ENCODE results near the gene UCK2. TPM values are rescaled to one million over a fixed set of nuclear protein-coding genes. Genes with fewer than 3 reads are reported as not detected.

Gene UCK2
- total RNA-seq, 1 experiment from 2014 or later = 219 TPM

GRCh38 chr1:165877411-165877810 lies 50.0 kb downstream of the UCK2 start:
- no peak for DNase-seq (ENCODE audit: extremely low read depth, low read depth)

GRCh38 chr1:165877940-165878556 lies 50.6 kb downstream of the UCK2 start:
- DNase-seq (ENCODE audit: extremely low read depth, low read depth) = no peak

- no peak for DNase-seq (ENCODE audit: extremely low read depth, low read depth)
Measured at GRCh38 chr1:165879946-165880345, 52.5 kb downstream of the UCK2 start.

GRCh38 chr1:165880993-165881392 lies 53.6 kb downstream of the UCK2 start:
- DNase-seq (ENCODE audit: extremely low read depth, low read depth) = no peak

GRCh38 chr1:165882168-165882837 lies 54.9 kb downstream of the UCK2 start:
- DNase-seq (ENCODE audit: extremely low read depth, low read depth) = no peak

- no peak for DNase-seq (ENCODE audit: extremely low read depth, low read depth)
Measured at GRCh38 chr1:165883056-165883455, 55.6 kb downstream of the UCK2 start.

GRCh38 chr1:165884009-165884689 lies 56.7 kb downstream of the UCK2 start:
- DNase-seq (ENCODE audit: extremely low read depth, low read depth) = no peak

- no peak for DNase-seq (ENCODE audit: extremely low read depth, low read depth)
Measured at GRCh38 chr1:165884690-165885304, 57.4 kb downstream of the UCK2 start.

GRCh38 chr1:165885305-165885694 lies 57.9 kb downstream of the UCK2 start:
- DNase-seq (ENCODE audit: extremely low read depth, low read depth) = no peak

GRCh38 chr1:165886193-165886592 lies 58.8 kb downstream of the UCK2 start:
- DNase-seq (ENCODE audit: extremely low read depth, low read depth) = no peak

GRCh38 chr1:165886983-165887382 lies 59.6 kb downstream of the UCK2 start:
- no peak for DNase-seq (ENCODE audit: extremely low read depth, low read depth)

GRCh38 chr1:165887877-165888551 lies 60.6 kb downstream of the UCK2 start:
- no peak for DNase-seq (ENCODE audit: extremely low read depth, low read depth)

- no peak for DNase-seq (ENCODE audit: extremely low read depth, low read depth)
Measured at GRCh38 chr1:165888552-165888920, 61.1 kb downstream of the UCK2 start.

- DNase-seq (ENCODE audit: extremely low read depth, low read depth) = no peak
Measured at GRCh38 chr1:165890684-165891083, 63.3 kb downstream of the UCK2 start.

- no peak for DNase-seq (ENCODE audit: extremely low read depth, low read depth)
Measured at GRCh38 chr1:165891111-165891860, 63.9 kb downstream of the UCK2 start.

- DNase-seq (ENCODE audit: extremely low read depth, low read depth) = no peak
Measured at GRCh38 chr1:165892935-165893334, 65.5 kb downstream of the UCK2 start.

GRCh38 chr1:165893507-165893906 lies 66.1 kb downstream of the UCK2 start:
- no peak for DNase-seq (ENCODE audit: extremely low read depth, low read depth)

- DNase-seq (ENCODE audit: extremely low read depth, low read depth) = no peak
Measured at GRCh38 chr1:165894591-165894990, 67.2 kb downstream of the UCK2 start.

- no peak for DNase-seq (ENCODE audit: extremely low read depth, low read depth)
Measured at GRCh38 chr1:165895451-165895871, 68.0 kb downstream of the UCK2 start.

- DNase-seq (ENCODE audit: extremely low read depth, low read depth) = no peak
Measured at GRCh38 chr1:165896277-165896676, 68.9 kb downstream of the UCK2 start.

All from NCI-H460 (cell line).